HG03196 (cell line): ENCODE data around the gene ABCB10.
"Not testable (repeated sequence)": the region's sequence is repeated elsewhere in the genome, so short reads cannot be mapped to it uniquely, and the experiment has no call there.

ENCODE experiments used
- ATAC-seq: cut with Tn5 transposase; IDR thresholded peaks from one replicate; pipeline ENCODE4 v1.9.1; 2021; ENCODE audit not compliant: unreplicated experiment

The ABCB10 gene

GRCh38 chr1:229479660-229480399, 78.7 kb downstream of the ABCB10 start:
- peak; percentile 75 for ATAC-seq

GRCh38 chr1:229478852-229479251, 79.7 kb downstream of the ABCB10 start:
- peak; percentile 60 for ATAC-seq

GRCh38 chr1:229475859-229476258, 82.6 kb downstream of the ABCB10 start:
- not testable (repeated sequence) for ATAC-seq

GRCh38 chr1:229474509-229474908, 84.0 kb downstream of the ABCB10 start:
- ATAC-seq, result no peak

GRCh38 chr1:229471175-229471574, 87.3 kb downstream of the ABCB10 start:
- no peak for ATAC-seq

- no peak for ATAC-seq
Measured at GRCh38 chr1:229470406-229471043, 88.0 kb downstream of the ABCB10 start.

GRCh38 chr1:229466887-229467286, 91.6 kb downstream of the ABCB10 start:
- no peak for ATAC-seq
